BLaER1 (cell line): ENCODE results near the gene DCAF4.

Experiments
- H3K27ac ChIP-seq: shearing (Covaris generic); formaldehyde crosslinking; 2 replicates; pipeline ENCODE4 v1.8.1; 2022
- H3K27me3 ChIP-seq: shearing (Covaris generic); formaldehyde crosslinking; 2 replicates; pipeline ENCODE4 v1.8.1; 2022
- H3K36me3 ChIP-seq: shearing (Covaris generic); formaldehyde crosslinking; 2 replicates; pipeline ENCODE4 v1.8.1; 2022
- H3K4me1 ChIP-seq: shearing (Covaris generic); formaldehyde crosslinking; 2 replicates; pipeline ENCODE4 v1.8.1; 2022
- H3K4me2 ChIP-seq: shearing (Covaris generic); formaldehyde crosslinking; 2 replicates; pipeline ENCODE4 v1.8.1; 2022
- H3K4me3 ChIP-seq: shearing (Covaris generic); formaldehyde crosslinking; 2 replicates; pipeline ENCODE4 v1.8.1; 2022
- H3K9ac ChIP-seq: shearing (Covaris generic); formaldehyde crosslinking; 2 replicates; pipeline ENCODE4 v1.8.1; 2022
- H3K9me3 ChIP-seq: shearing (Covaris generic); formaldehyde crosslinking; 2 replicates; pipeline ENCODE4 v1.8.1; 2022
- H4K20me1 ChIP-seq: shearing (Covaris generic); formaldehyde crosslinking; 2 replicates; pipeline ENCODE4 v1.8.1; 2022
- Cebpa-rat ChIP-seq: shearing (Covaris generic); IDR thresholded peaks from 2 replicates; pipeline ENCODE4 v1.8.1; 2022

Gene DCAF4

DNA sequence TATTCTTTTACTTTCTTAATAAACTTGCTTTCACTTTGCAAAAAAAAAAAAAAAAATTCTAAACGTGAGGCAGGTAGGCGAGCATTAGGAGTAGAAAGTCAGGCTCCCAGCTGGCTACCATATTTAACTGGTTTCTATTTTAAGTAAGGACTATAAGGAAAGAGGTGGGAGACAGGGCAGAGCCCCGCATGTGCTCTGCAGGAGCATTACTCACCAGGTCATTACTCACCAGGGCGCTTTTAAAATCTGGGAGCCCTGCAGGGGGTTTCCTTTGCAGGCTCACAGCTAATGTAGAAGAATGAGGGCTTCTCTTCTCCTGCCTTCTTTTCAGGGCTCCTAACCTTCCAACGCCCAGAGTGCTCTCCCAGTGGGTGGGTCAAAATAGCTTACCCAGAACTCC is 18.4 kb upstream of the DCAF4 start:
- no peaks in the 10 kb centered on the region for H3K9me3 ChIP-seq

DNA sequence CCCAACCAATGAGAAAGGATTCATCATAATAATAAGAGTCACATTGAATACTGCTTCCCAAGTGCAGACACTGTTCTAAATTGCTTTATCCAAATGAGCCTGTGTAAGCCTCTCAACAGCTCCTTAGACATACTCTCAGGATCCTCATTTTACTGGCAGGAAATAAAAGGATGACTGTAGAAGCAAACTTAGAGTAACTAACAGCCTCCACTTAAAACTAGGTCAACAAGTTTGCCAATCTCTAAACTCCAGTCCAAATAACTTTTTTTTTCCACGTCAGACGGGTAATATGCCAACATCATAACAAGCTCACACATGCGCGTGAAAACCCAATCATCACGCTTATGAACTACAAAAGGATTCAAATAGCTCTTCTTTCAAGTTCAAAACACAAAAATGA is 17.1 kb upstream of the DCAF4 start:
- Histone ChIP-seq H4K20me1 (no peaks in the 10 kb centered on the region), H3K36me3 (no peaks in the 10 kb centered on the region), H3K27ac (no peak overlapping the region), H3K9me3 (no peaks in the 10 kb centered on the region), H3K4me2 (no peak overlapping the region), H3K9ac (no peak overlapping the region), H3K27me3 (no peaks in the 10 kb centered on the region), H3K4me1 (peaks cover 10% of the 10 kb centered on the region; the same call in 1 of the 2 replicates), H3K4me3 (no peak overlapping the region)
- no peak for TF ChIP-seq Cebpa-rat

More for the DNA sequence above, 18.4 kb upstream of the DCAF4 start:
- Histone ChIP-seq H3K27ac (no peak overlapping the region), H3K4me2 (no peak overlapping the region), H3K4me1 (peaks cover 4% of the 10 kb centered on the region; the same call in 1 of the 2 replicates), H3K9ac (no peak overlapping the region), H3K4me3 (no peak overlapping the region), H4K20me1 (no peaks in the 10 kb centered on the region), H3K27me3 (no peaks in the 10 kb centered on the region), H3K36me3 (no peaks in the 10 kb centered on the region)
- TF ChIP-seq Cebpa-rat, result no peak

DNA sequence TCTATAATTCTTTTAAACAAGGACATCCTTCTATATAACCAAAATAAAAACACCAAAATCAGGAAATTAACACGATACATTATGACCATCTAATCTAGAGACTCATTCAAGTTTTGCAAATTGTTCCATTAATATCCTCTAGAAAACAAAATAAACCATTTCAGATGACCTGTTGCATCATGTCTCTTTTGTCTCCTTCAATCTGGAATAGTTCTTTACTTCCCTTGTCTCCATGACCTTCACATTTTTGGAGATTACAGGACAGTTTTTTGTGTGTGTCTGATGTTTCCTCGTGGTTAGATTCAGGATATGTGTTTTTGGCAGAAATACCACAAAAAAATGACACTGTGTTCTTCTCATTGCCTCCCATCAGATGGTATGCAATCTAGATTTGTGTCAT is 12.5 kb upstream of the DCAF4 start:
- no peak overlapping the region for H3K27ac ChIP-seq
- no peak overlapping the region; the same call in 1 of the 2 replicates for H3K4me2 ChIP-seq
- H3K9me3 ChIP-seq, result no peaks in the 10 kb centered on the region
- H3K4me3 ChIP-seq, result no peak overlapping the region
- H3K27me3 ChIP-seq, result no peaks in the 10 kb centered on the region
- no peak overlapping the region for H3K9ac ChIP-seq
- no peaks in the 10 kb centered on the region for H4K20me1 ChIP-seq
- no peaks in the 10 kb centered on the region for H3K36me3 ChIP-seq
- H3K4me1 ChIP-seq, result peaks cover 7% of the 10 kb centered on the region; the same call in 1 of the 2 replicates
- no peak for TF ChIP-seq Cebpa-rat

DNA sequence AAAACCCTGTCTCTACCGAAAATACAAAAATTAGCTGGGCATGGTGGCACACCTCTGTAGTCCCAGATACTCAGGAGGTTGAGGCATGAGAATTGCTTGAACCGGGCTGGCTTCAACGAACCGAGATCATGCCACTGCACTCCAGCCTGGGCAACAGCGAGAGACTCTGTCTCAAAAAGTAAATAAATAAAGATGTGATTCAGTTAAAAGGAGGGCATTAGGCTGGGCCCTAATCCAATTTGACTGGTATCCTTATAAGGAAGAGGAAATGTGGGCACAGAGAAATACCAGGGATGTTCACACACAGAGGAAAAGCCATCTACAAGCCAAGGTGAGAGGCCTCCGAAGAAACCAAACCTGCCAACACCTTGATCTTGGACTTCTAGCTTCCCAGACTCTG is 10.1 kb upstream of the DCAF4 start:
- Histone ChIP-seq H3K27me3 (no peaks in the 10 kb centered on the region), H4K20me1 (no peaks in the 10 kb centered on the region), H3K4me1 (peaks cover 7% of the 10 kb centered on the region; the same call in 1 of the 2 replicates), H3K4me2 (no peak overlapping the region), H3K27ac (no peak overlapping the region), H3K9ac (no peak overlapping the region), H3K9me3 (no peaks in the 10 kb centered on the region), H3K36me3 (no peaks in the 10 kb centered on the region), H3K4me3 (no peak overlapping the region)
- TF ChIP-seq Cebpa-rat, result no peak

DNA sequence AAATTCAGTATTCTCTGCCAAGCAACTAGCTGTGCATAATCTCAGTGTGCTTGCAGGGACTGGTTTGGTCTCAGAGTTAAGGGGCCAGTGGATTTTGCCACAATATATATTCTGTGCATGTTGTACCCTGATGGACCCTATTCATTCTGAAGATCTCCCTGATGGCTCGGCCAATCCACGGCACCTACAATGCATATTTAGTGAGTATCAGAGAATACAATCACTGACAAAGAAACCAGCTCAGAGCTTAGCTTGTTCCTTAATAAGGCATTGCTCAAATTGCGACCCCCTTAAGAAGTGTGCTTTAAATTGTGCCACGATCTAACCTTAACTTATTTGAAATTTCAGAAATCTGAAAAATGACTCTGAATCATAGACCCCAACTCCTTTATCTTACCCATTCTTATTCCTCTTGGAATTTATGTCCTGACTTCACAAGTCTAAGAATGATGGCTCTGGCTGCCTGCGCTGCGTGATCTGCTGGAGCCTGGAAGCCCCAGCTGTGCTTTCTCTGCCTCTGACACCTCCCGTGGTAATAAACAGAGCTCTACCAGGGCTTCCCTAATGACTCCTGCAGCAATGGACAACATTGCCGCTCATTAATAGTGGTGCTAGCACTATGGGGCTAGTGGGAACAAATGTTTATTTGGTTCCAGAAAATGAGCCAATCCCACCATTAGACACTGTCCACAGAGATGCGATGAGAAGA is 9.0 kb upstream of the DCAF4 start:
- no peak for TF ChIP-seq Cebpa-rat
- Histone ChIP-seq H3K4me1 (peaks cover 7% of the 10 kb centered on the region; the same call in 1 of the 2 replicates), H3K9ac (no peak overlapping the region), H3K4me3 (no peak overlapping the region), H3K9me3 (no peaks in the 10 kb centered on the region), H3K4me2 (no peak overlapping the region), H3K36me3 (no peaks in the 10 kb centered on the region), H3K27me3 (no peaks in the 10 kb centered on the region), H3K27ac (no peak overlapping the region), H4K20me1 (no peaks in the 10 kb centered on the region)

DNA sequence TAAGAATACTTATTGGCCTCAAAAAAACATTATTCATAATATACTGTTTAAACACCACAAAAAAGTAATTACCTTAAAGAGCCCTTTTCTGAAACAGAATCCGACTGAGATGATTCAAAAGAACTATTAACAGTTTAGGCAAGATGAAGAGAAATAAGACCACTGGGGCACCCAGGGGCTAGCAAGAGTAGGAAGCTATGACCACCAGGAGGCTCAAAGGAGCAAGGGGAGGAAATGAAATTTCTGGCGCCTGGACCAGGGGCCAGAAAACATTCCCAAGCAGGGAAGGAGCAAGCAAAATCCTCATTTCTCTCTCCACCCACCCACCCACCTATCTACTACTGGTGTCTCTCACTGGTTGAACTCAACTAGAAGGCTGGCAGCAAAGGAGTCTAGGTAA is 6.3 kb upstream of the DCAF4 start:
- Histone ChIP-seq H3K27me3 (no peaks in the 10 kb centered on the region), H3K4me3 (no peak overlapping the region), H3K9me3 (no peaks in the 10 kb centered on the region), H3K4me2 (no peak overlapping the region), H3K9ac (no peak overlapping the region), H3K4me1 (no peaks in the 10 kb centered on the region), H3K27ac (no peak overlapping the region), H4K20me1 (no peaks in the 10 kb centered on the region), H3K36me3 (no peaks in the 10 kb centered on the region)
- no peak for TF ChIP-seq Cebpa-rat

DNA sequence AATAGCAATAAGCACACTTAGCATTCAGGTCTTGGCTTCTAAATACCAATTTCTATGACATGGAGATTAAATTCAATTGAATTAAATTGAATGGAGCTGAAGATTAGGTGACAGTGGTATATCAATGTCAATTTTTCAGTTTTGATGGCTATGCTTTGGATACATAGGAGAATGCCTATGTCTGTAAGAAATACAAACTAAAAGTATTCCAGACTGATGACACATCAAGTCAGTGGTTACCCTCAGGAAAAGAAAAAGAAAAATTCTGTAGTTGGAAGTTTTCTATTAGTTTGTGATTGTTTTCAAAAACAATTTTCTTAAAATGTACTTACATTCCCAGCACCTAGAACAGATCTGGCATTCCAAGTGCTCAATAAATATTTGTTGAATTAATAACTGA is 4.9 kb upstream of the DCAF4 start:
- H3K4me2 ChIP-seq, result no peak overlapping the region
- H3K9me3 ChIP-seq, result no peaks in the 10 kb centered on the region
- no peaks in the 10 kb centered on the region for H3K36me3 ChIP-seq
- H4K20me1 ChIP-seq, result no peaks in the 10 kb centered on the region
- no peaks in the 10 kb centered on the region for H3K27me3 ChIP-seq
- peaks cover 7% of the 10 kb centered on the region; the same call in 1 of the 2 replicates for H3K4me1 ChIP-seq
- H3K4me3 ChIP-seq, result no peak overlapping the region
- no peak for TF ChIP-seq Cebpa-rat
- no peak overlapping the region for H3K27ac ChIP-seq
- no peak overlapping the region for H3K9ac ChIP-seq

DNA sequence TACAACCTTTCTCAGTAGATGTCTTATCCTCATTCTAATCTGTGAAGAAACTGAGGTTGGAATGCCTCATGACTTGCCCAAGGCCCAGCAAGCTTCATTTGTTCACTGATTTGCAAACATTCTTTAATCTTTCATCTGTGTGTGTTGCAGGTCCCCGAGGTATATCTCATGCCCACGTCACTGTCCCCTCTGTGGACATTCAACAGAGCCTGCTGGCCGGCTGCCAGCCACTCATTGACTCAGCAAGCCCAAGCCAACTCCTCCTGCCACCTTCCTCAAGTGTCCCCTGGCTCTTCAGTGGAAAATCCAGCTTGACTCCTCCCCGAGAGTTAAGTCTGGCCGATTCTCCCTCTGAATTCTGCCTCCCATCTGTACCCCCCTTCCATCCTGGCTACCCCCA is 1.9 kb upstream of the DCAF4 start:
- peaks cover 7% of the 10 kb centered on the region; the same call in 1 of the 2 replicates for H4K20me1 ChIP-seq
- H3K4me1 ChIP-seq, result peaks cover 18% of the 10 kb centered on the region
- H3K4me3 ChIP-seq, result no peak overlapping the region
- no peak overlapping the region for H3K27ac ChIP-seq
- H3K36me3 ChIP-seq, result peaks cover 8% of the 10 kb centered on the region
- H3K9ac ChIP-seq, result no peak overlapping the region
- no peak overlapping the region for H3K4me2 ChIP-seq
- no peaks in the 10 kb centered on the region for H3K27me3 ChIP-seq
- no peak for TF ChIP-seq Cebpa-rat
- no peaks in the 10 kb centered on the region for H3K9me3 ChIP-seq

DNA sequence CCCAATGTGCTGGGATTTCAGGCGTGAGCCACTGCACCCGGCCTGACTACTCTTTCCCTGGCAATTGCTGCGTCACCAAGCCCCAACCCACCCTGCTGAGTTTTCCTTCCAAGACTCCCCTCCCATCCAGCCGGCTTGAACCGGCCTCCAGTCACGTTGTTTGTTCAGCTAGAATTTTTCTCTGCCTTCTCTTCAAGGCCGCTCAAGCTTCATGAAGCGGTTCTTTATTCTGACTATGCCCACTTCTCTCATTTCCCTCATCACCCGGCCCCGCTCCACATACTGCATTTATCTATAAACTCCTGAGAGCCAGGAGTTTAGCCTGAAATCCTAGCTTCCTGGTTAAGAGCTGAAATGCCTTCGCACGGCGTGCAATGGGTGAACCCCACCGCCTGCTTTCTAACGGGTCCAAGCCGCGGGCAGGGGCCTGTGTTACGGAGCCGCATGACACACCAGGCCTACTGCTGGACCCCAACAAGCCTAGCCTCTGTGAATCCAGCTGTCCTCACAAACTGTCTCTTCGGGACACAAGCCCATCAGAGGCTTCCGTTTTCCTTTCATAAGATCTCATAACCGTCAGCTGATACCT is 999 bp upstream of the DCAF4 start:
- Histone ChIP-seq H3K27ac (peak overlapping the region; percentile 69; the same call in 1 of the 2 replicates), H4K20me1 (peaks cover 17% of the 10 kb centered on the region; the same call in 1 of the 2 replicates), H3K36me3 (peaks cover 18% of the 10 kb centered on the region), H3K9me3 (peaks cover 7% of the 10 kb centered on the region; the same call in 1 of the 2 replicates), H3K27me3 (no peaks in the 10 kb centered on the region), H3K4me1 (peaks cover 18% of the 10 kb centered on the region), H3K9ac (peak overlapping the region; percentile 63; the same call in 1 of the 2 replicates), H3K4me2 (peak overlapping the region; percentile 88), H3K4me3 (peak overlapping the region; percentile 81)
- no peak for TF ChIP-seq Cebpa-rat

DNA sequence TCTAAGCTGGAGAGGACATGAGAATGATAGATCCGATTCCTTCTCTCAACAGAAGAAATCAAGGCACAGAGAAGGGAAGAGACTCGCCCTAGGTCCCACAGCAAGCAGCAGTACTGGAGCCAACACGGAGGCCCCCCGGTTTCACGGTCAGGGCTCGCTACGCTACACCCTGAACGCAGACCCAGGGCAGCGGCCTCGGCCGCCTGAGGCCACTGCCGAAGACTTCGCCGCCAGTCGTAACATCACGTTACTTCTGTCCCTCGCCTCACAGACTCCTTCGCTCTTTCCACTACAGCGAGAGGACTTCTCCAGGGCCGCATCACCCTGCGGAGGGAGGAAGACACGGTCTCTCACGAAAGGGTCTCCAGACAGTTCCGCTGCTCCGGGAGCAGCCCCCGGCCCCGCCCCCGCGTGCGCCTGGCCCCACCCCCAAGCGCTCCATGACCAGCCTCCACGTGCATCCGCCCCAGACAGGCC is 411 bp upstream of the DCAF4 start:
- Histone ChIP-seq H3K4me1 (peaks cover 18% of the 10 kb centered on the region), H4K20me1 (peaks cover 22% of the 10 kb centered on the region; the same call in 1 of the 2 replicates), H3K4me2 (peak overlapping the region; percentile 88), H3K4me3 (peak overlapping the region; percentile 81), H3K9me3 (peaks cover 7% of the 10 kb centered on the region; the same call in 1 of the 2 replicates), H3K36me3 (peaks cover 20% of the 10 kb centered on the region), H3K9ac (peak overlapping the region; percentile 63; the same call in 1 of the 2 replicates), H3K27me3 (no peaks in the 10 kb centered on the region), H3K27ac (peak overlapping the region; percentile 69)
- no peak for TF ChIP-seq Cebpa-rat
